ENCODE measurements around the gene SEPTIN12.

SEPTIN12 gene

DNA sequence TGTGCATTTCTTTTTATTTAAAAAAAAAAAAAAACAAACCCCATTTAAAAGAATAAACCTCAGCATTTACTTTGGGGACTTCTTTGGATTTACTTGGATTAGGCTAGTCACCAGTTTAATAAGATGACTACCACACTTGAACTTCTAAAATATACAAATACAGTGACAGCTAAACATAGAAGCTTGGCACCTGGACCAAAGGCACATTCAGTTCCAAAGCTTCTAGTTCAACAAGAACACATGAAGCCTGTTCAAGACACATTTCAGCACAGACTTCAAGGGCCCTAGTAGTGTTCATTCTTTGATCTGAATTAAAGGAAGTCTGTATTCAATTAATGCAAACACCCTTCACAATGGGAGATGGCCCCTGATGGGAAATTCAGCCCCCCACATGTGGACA lies 25.9 kb upstream of the SEPTIN12 start:
- TF ChIP-seq CTCF (IDR thresholded peaks at IDR 0.05; ENCODE audit: borderline replicate concordance, control extremely low read depth, extremely low read depth, insufficient read depth, missing control alignments), result no peak
- DNase-seq (ENCODE audit: low spot score), result no peak

DNA sequence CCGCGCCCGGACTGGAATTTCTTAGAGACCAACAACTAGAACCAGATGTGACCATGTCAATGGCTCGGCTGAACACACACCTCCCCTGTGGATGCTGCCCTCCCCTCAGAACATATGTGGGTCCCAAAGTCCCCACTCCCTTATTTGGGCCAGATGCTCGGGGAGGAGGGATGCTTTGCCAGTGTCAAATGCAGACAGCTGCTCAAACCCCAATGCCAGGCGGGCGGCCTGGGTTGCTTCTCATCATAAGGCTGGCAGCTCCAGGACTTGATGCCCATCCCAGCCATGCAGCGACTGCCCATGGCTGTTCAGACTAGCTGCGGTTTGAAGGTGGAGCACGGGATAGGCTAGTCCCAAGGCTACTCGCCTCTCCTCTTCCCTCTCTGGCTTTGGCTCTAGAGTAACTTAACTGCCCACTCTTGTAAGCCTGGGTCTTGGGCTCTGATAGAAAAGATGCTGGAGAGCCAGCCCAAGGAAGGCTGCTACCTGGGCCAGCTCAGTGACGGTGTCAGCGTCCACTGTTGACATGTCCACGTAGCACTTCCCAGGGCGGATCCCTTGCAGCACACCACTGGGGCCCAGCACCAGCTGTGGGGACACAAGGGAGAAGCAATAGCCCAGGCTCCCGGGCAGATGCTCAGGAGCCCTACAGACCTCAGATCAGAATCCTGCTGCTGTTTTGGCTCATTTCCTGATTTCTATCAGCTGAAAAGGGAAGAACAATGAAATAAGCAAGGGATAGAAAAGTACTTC lies 25.3 kb upstream of the SEPTIN12 start:
- no peak for TF ChIP-seq CTCF (IDR thresholded peaks at IDR 0.05; ENCODE audit: borderline replicate concordance, control extremely low read depth, extremely low read depth, insufficient read depth, missing control alignments)
- DNase-seq (ENCODE audit: low spot score), result no peak
- in situ Hi-C loops (cut with MboI; ENCODE audit: low sequenced_read_pairs, unreplicated experiment), result no loop called here

More for the DNA sequence above, 25.9 kb upstream of the SEPTIN12 start:
- in situ Hi-C loops (cut with MboI; ENCODE audit: low sequenced_read_pairs, unreplicated experiment), result no loop called here

- no peak for DNase-seq (ENCODE audit: low spot score)
- no peak for TF ChIP-seq CTCF (IDR thresholded peaks at IDR 0.05; ENCODE audit: borderline replicate concordance, control extremely low read depth, extremely low read depth, insufficient read depth, missing control alignments)
- in situ Hi-C loops (cut with MboI; ENCODE audit: low sequenced_read_pairs, unreplicated experiment), result no loop called here
Measured at GRCh38 chr16:4811773-4812172, 23.6 kb upstream of the SEPTIN12 start.

- DNase-seq (ENCODE audit: low spot score), result no peak
- in situ Hi-C loops (cut with MboI; ENCODE audit: low sequenced_read_pairs, unreplicated experiment), result no loop called here
- no peak for TF ChIP-seq CTCF (IDR thresholded peaks at IDR 0.05; ENCODE audit: borderline replicate concordance, control extremely low read depth, extremely low read depth, insufficient read depth, missing control alignments)
Measured at GRCh38 chr16:4811242-4811641, 23.1 kb upstream of the SEPTIN12 start.

DNA sequence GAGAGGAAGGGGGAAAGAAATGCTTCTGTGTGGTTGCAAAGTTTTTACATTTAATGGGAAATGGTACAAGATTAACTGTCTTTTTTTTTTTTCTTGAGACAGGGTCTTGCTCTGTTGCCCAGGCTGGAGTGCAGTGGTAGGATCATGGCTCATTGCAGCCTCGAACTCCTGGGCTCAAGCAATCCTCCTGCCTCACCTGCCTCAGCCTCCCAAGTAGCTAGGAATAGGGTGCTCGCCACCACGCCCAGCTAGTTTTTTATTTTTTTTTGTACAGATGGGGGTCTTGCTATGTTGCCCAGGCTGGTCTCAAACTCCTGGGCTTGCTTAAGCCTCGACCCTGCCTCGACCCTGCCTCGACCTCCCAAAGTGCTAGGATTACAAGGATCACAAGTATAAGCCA lies 18.1 kb upstream of the SEPTIN12 start:
- in situ Hi-C loops (cut with MboI; ENCODE audit: low sequenced_read_pairs, unreplicated experiment), result no loop called here
- DNase-seq (ENCODE audit: low spot score), result no peak
- TF ChIP-seq CTCF (IDR thresholded peaks at IDR 0.05; ENCODE audit: borderline replicate concordance, control extremely low read depth, extremely low read depth, insufficient read depth, missing control alignments), result no peak

DNA sequence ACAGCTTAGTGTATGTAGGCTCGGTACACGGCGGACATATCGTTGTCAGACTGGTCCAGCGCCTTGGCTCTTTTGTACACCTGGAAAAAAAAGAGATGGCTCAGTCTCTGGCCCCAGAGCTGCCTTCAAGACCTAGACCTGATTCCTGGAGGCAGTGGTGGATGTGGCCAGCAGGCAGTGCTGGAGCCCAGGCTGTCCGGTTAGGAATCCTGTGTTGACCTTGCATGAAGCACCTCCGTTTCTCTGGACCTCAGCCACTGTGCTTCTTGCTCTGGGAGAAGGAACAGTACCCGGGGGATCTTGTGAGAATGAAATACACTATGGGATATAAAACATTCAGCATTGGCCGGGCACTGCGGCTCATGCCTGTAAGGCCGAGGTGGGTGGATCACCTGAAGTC lies 17.1 kb upstream of the SEPTIN12 start:
- no peak for DNase-seq (ENCODE audit: low spot score)
- no peak for TF ChIP-seq CTCF (IDR thresholded peaks at IDR 0.05; ENCODE audit: borderline replicate concordance, control extremely low read depth, extremely low read depth, insufficient read depth, missing control alignments)

More for the DNA sequence above, 17.1 kb upstream of the SEPTIN12 start:
- in situ Hi-C loops (cut with MboI; ENCODE audit: low sequenced_read_pairs, unreplicated experiment), result no loop called here
